HG03066 (cell line): ENCODE measurements around the gene HSPBAP1.
A peak's percentile ranks its signal among the peaks of the same experiment; 100 is the strongest.

Source experiments
- ATAC-seq: cut with Tn5 transposase; IDR thresholded peaks from one replicate; pipeline ENCODE4 v1.9.1; 2021; ENCODE audit warnings: low read depth; ENCODE audit not compliant: unreplicated experiment

The HSPBAP1 gene, protein sequence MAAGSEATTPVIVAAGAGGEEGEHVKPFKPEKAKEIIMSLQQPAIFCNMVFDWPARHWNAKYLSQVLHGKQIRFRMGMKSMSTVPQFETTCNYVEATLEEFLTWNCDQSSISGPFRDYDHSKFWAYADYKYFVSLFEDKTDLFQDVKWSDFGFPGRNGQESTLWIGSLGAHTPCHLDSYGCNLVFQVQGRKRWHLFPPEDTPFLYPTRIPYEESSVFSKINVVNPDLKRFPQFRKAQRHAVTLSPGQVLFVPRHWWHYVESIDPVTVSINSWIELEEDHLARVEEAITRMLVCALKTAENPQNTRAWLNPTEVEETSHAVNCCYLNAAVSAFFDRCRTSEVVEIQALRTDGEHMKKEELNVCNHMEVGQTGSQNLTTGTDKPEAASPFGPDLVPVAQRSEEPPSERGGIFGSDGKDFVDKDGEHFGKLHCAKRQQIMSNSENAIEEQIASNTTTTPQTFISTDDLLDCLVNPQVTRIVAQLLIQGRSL

DNA sequence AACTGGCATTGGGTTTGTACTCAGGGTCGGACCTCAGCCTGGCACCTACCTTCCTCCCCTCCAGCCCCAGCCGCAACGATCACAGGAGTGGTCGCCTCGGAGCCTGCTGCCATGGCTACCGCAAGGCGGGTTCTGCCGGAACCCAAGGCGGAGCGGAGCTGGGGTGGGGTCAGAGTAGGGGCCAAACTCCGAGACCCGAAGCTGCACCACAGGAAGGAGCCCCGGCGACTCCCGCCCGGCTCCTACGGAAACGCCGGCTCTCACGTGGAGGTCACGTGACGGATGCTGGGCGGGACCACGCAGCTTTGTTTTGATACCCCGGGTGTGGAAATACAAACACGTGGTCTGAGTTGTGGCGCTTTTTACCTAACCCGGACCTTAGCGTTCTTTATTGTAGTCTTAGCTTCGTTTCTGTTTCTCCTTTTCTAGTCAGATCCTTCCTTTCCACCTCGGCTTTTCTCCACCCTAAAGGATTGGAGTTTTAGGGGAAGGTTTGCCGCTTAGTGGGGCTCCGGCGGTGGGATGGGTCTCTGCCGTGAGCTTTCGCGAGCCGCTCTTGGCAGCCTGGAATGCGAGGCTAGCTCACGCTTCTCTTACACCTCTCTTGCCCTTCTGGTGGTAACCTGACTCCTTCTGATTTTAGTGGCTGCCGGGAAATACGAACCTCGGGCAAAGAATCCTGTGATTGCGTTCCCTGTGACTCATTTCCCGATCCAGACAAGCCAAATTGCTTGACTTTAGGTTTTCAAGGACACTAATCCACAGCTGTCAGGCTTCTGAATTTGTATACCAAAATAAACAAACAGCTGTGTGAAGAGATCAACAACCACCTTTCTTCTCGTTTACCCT lies at the start of gene HSPBAP1:
Gene HSPBAP1 (minus strand): TSS at position 264 of the 849 bp plus-strand sequence. CDS start 151 bp downstream, at position 113.
- peak; percentile 61 for ATAC-seq

DNA sequence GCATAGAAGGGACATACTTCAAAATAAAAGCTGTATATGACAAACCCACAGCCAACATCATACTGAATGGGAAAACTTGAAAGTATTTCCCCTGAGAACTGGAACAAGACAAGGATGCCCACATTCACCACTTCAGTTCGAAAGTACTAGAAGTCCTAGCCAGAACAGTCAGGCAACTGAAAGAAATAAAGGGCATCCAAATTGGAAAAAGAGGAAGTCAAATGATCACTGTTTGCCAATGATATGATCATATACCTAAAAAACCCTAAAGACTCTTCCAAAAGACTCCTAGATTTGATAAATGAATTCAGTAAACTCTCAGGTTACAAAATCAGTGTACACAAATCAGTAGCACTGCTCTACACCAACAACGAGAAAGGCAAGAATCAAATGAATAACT lies 42.0 kb upstream of the HSPBAP1 start:
- no peak for ATAC-seq

DNA sequence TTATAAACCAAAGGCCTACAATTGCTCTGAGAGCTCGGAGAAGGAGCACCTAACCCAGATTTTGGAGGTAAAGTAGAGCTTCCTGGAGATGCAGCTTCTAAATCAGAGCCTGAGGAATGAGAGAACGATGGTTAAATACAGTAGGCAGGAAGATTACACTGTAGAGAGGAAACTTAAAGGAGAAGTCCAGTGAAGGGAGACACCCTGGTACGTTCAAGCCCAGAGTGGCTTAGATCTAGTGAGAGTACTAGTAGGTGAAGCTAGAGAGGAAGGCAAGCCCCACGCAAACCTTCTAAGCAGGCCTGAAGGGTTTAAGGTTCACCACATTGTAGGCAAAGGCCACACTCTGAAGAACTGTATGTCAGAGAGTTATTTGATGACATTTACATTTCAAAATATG lies 34.6 kb upstream of the HSPBAP1 start:
- no peak for ATAC-seq

DNA sequence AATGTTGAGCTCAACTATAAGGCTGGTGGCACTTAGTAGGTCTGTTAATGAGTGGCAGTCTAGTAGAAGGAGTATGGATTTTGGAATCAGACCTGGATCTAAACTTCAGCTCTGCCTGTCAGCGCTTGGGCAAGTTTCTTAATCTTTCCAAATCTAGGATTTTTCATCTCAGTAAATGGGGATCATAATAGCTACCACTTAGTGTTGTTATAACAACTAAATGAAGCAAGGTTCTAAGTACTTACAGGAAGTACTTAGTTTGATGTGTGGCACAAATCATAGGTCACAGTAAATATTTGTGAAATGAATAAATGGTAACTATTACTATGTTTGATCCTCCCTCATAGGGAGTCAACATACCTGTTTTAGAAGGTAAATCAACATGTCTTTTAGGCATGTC lies 32.6 kb upstream of the HSPBAP1 start:
- no peak for ATAC-seq

DNA sequence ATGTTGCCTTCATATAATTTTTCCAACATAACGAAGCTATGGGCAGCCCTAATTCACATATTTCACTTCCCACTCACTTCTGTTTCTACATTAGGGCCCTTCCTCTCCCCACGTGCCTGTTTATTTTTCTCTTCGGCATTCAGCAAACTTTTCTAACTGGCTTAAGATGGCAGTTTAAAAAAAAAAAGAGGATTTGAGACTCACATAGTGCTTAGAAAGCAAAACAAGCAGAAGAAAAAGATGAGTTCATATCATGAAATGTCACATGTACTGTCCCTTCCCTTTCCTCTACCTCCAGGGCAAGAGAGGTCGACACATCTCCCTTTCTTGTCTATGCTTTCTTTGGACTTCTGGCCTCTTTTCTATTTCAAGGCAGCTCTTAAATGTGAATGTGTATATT lies 31.8 kb upstream of the HSPBAP1 start:
- no peak for ATAC-seq

DNA sequence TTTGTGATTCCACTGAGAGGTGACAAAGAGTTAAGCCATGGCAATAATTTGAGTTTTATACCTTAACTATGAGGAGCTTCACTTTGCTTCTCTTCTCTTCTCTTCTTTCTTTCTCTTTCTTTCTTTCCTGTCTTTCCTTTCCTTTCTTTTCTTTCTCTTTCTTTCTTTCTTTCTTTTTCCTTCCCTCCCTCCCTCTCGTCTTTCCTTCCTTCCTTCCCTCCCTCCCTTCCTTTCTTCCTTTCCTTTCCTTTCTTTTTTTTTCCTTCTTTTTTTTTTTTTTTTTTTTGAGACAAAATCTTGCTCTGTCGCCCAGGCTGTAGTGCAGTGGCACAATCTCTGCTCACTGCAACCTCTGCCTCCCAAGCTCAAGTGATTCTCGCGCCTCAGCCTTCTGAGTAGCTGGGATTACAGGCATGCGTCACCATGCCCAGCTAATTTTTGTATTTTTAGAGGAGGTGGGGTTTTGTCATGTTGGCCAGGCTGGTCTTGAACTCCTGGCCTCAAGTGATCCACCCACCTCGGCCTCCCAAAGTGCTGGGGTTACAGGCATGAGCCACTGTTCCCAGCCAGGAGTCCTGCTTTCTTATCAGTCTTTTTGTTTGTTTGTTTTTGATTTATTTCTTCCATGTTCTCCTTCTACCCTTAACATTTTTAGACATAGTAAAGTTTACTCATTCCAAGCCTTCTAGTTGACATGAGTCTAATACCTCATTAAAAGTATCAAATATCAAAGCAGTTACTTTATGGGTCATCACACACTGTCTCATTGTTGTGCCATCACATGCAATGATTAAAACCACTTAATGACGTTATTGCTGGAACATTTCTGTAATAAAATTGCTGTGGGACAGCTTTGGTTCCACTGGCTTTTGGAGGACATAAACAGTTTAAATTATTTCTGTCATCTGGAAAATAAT lies 31.1 kb upstream of the HSPBAP1 start:
- no peak for ATAC-seq

DNA sequence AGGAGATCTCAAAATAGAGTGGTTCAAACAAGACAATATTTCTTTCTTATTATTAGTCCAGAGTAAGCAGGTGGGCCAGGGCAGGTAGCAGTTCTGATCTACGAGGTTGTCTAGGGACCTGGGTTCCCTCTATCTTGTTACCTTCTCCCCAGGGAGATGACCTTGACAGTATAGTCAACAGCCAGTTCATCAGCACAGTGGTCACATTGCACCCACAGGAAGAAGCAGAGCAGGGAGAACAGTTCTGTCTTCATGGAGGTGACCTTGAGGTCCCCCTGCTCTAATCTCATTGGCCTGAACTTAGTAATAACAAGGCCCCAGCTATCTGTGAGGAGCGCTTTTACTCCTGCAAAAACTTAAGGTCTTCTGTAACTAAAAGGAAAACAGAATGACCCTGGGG lies 23.0 kb upstream of the HSPBAP1 start:
- no peak for ATAC-seq

DNA sequence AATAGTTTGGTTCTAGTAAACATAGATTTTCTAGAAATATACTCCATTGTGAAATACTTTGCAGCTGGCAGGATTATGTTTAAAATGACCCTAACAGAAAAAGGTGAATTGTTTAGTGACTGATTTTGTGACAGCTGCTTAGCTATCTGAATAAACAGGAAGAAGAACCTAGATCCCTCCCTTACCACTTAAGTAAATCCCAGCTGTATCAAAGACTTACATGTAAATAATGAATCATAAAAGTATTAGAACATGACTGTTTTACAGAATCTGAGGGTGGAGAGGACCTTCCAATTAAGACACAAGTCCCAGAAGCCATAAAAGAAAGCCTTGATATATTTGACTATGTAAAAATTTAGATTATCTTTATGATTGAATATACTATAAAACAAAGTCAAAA lies 17.1 kb upstream of the HSPBAP1 start:
- ATAC-seq, result no peak

DNA sequence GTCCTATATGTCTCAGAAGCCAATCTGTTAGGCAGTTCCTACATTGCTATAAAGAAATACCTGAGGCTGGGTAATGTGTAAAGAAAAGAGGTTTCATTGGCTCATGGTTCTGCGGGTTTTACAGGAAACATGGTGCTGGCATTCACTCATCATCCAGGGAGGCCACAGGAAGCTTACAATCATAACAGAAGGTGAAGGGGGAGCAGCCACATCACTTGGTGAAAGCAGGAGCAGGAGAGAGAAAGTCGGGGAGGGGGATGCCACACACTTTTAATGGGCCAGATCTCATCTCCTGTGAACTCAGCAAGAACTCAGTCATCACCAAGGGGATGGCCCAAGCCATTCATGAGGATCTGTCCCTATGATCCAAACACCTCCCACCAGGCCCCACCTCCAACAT lies 10.3 kb upstream of the HSPBAP1 start:
- ATAC-seq, result no peak

DNA sequence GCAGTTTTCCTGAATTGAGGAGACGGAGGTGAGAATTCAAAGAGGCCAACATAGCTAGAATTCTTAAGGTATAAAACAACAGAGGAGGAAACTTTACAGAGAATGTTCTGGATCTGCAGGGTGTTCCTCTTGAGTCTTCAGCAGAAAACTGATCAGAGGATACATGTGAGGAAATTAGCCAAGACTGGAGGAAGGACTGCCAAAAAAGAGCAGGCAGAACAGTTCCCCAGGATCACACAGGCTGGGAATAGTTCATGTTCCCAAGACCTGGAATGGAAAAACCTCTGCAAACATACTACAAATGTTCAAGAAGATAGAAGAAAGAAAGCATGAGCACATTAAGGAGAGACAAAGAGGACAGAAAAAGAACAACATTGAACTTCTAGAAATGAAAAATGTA lies 8.7 kb upstream of the HSPBAP1 start:
- no peak for ATAC-seq

DNA sequence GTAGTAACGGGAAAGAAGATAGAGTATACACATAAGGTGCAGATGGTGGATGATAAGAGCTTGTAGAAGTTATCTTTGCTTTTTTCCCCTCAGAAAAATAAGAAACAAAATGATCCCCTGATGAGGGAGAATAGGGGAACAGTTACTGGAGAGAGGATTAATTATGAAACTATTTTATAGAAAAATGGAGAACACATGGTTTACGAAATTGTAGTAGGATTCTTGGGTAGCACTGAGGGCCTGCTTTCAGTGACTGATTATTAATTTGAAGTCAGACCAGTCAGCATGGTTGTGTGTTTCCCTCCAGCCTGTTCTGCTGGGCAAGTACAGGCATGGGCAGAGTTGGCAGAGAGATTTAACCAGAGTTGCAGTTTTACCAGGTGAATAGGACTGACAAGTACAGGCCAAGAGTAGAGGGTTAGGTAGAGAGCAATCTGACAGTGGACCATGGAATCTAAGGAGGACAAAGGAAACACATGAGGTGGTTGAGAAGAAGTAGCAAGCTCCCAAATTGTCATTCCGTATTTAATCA lies 7.1 kb upstream of the HSPBAP1 start:
- no peak for ATAC-seq

DNA sequence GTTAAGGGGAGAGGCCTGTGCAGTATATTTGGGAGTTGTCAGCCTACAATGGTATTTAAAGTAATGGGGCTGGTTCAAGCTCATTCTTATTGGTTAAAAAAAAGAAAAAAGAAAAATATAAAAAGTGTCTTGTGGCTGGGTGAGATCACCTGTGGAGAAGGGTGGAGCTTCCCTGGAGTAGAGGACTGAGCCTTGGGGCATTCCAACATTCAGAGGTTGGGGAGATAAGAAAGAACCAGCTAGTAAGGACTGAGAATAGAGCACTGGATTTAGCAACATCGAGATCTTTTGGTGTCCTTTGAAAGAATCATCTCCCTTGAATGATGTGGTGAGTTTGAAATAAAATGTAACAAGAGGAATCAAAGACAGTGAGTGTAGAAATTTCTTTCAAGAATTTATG lies 6.4 kb upstream of the HSPBAP1 start:
- no peak for ATAC-seq

DNA sequence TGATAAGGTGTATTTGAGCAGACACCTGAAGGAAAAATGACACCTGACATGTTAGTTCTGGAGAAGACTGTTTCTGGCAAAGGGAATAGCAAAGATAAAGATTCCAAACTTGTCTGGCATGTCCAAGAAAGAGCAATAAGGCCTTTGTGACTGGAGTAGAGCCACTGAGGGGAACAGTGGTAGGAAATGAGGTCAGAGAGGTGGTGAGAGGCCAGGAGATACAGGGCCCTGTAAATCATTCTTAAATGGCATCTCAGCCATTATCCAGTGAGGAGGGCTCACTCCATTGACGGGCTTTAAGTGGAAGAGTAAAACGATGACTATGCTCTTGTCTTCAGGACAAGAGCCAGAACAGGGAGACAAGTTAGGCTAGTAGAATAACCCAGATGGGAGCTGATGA lies 5.7 kb upstream of the HSPBAP1 start:
- ATAC-seq, result no peak

DNA sequence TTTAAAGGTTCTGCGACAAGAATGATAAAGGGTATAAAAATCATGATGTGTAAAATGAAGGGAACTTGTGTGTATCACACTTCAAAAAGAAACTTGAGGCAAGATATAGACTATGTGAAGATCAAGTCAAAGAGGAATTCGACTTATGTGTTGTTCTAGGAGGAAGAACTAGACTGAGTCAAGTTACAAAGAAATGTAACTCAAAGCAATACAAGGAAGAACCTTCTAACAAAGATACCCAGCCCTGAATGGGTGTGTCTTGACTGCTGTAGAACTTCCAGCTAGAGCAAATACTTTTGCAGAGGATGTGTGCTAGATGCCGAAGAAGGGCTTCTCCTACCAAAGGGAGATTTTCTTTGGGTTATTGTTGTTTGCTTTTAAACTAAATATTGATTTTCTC lies 3.7 kb upstream of the HSPBAP1 start:
- ATAC-seq, result no peak

DNA sequence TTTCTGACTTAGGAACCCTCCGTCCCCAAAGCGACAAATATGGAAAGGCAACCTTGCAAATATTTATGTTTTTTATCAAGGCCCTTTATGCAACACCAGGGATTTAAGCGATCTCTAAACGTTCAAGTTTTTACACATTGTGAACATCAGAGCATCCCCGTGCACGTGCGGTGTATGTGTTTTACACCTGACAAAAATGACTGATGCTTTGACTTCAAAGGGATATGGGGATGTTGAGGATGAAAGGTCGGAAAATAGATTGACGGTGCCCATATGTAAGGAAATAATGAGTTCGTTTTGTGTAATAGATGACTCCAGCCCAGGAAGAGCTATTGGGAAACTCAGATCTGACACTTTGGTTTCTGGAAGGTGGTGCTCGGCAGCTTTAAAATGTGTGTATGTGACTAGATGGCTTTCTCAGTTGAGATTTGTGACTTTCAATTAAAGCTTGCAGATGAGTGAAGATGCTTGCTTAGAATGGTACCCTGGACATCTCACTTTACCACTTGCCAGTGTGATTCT lies 2.1 kb upstream of the HSPBAP1 start:
- ATAC-seq, result no peak

DNA sequence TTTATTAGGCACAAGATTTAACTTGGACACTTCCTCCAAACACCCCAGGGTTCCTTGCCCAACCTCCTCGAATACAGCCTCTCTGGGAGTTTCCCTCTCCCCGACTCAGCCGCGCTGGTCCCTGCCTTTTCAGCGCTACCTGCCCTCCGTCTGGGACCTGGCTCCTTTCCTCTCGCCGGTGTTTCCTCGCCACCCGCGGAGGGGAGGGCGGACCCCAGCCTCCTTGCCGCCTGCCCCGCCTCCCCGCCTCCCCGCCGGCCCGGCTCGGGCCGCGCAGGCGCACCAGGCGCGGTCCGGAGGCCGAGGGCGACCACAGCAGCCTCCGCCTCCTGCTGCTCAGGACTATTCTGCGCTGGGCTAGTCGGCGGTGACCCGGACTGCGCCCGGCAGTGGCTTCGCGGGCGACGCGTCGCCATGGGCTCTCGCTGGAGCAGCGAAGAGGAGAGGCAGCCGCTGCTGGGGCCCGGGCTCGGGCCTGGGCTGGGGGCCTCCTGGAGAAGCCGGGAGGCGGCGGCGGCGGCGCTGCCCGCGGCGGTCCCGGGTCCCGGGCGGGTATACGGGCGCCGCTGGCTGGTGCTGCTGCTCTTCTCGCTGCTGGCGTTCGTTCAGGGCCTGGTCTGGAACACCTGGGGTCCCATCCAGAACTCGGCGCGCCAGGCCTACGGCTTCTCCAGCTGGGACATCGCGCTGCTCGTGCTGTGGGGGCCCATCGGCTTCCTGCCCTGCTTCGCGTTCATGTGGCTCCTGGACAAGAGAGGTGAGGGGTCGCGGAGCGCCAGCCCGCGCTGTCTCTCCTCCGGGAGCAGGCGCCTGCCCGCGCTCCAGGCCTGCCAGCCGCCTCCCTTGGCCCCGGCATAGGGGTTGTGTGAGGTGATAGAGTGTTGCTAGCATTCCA lies 1.4 kb upstream of the HSPBAP1 start, which contains the start of gene SLC49A4:
Gene SLC49A4 (plus strand): TSS at position 291 of the 895 bp plus-strand sequence. CDS start 124 bp downstream, at position 415.
- ATAC-seq, result peak; percentile 74

DNA sequence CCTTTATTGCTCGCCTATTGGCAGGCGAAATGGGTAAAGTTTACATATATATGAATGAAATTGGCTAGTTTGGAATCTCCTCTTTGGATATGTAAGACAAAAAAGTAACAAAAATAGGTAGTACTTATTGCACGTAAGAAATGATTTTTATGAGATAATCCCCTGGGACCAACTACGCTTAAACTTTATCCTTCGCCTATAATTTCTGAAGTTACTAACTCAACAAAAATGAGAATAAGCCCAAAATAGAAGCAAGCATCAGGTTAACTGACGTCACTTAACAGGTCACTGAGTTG lies 800 bp upstream of the HSPBAP1 start:
- ATAC-seq, result no peak

DNA sequence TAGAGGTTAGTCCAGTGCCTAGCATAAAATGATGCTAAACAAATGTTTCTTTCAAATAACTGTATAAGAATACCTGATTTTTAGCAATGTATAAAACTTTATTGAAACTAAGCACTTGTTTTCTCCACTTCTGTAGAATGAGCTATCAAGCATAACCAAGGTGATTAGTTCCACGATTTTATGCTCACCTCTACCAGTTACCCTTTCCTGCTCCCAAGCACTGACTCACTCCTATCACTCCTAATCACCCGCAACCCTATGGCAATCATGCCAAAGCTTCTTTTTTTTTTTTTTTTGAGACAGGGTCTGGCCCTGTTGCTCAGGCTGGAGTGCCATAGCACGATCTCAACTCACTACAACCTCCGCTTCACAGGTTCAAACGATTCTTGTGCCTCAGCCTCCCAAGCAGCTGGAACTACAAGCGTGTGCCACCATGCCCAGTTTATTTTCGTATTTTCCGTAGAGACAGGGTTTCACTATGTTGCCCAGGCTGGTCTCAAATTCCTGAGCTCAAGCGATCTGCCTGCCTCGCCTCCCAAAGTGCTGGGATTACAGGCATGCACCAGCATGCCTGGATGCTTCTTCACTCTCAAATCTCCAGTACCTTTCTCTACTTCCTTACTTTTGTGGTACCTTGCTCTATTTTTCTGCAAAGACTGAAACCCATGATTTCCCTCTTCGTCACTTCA lies 3.9 kb downstream of the HSPBAP1 start:
- ATAC-seq, result no peak

DNA sequence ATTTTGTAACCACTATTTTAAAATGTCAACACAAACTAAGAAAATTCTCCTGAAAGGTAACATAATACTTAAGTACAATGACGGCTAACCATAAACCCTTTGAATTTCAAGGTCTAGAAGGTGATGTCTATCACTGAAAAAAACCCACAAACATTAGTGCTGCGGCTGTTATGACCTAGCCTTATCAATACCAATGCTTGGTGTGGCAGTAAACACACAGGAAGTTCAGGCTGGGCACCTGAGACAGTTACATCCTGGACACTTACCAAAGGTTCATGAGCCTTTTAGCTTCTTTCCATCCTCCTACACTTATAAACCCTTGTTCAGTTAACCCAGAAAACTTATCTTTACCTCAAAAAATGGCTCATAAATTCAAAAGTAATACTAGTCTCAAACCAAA lies 5.8 kb downstream of the HSPBAP1 start:
- no peak for ATAC-seq
